ENCODE data around the gene CSK.

DNA sequence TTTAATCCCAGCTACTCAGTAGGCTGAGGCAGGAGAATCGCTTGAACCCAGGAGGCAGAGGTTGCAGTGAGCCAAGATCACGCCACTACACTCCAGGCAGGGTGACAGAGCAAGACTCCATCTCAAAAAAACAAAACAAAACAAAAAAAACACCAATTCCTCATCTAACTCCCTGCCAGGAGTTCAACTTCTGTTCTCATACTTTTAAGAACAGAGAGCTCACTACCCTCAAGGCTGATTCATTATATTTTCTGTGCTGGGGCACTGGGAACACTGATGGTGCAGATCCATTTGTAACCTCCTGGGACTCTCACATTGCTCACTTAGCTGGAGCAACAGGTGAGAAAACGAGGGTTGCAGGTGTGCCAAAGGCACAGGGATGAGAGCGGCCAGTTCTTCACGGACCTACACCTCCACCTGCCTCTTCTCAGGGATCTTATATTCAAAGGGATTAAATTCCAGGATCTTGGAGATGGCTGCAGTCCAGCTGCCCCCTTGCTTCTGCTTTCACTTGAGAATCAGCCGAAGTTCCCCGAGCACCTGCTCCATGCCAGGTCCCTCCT, 12.3 kb upstream of the CSK start:
- no peak for TF ChIP-seq FOSL2 (IDR thresholded peaks at IDR 0.05; ENCODE audit: borderline replicate concordance, low read depth)
- no peak for TF ChIP-seq POLR2AphosphoS5 (IDR thresholded peaks at IDR 0.05; ENCODE audit: low read depth, low read length)
